HG03095 (cell line): ENCODE results near the gene RGS3.

Experiments
- ATAC-seq: cut with Tn5 transposase; IDR thresholded peaks from one replicate; pipeline ENCODE4 v1.9.1; 2021; ENCODE audit warnings: moderate library complexity; ENCODE audit not compliant: unreplicated experiment

Gene RGS3

DNA sequence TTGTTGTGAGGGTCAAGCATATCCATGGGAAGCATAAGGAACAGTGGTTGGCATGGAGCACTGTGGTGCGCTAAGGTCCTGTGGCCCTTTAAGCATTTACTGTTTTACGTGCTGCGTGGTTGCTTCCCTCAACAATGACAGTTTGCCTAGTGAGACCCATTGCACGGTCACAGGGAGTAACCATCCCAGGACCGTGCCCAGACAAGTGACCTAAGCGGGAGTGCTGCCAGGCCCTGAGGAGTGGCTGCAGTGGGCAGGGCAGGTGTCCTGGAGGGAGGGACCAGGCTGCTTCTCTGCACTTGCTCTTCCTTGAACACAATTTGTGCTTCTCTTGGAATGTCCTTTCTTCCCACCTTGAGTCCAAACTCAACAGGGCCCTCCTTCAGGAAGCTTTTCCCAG lies 64.6 kb downstream of the RGS3 start:
- no peak for ATAC-seq

DNA sequence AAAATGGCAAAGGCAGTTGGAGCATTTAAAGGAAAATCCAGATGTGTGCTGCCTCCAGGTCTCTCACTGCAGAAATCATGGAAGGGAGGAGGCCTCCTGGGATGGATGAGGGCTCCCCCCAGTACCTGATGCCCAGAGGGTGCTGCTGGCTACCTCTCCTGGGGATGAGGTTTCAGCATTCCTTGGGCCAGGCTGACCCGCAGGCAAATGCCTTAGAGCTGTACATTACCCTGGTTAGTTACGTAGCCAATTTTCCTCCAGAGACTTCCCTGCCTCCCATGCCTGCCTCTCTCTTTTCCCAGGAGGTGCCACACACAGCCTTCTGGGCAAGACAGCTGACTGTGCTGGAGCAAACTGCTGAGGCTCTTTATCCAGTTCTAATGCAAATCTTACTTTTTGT lies 65.3 kb downstream of the RGS3 start:
- no peak for ATAC-seq

- no peak for ATAC-seq
These were observed 65.9 kb downstream of the RGS3 start for GRCh38 chr9:113529336-113530009.

- ATAC-seq = no peak
These were observed 66.6 kb downstream of the RGS3 start for GRCh38 chr9:113530022-113530635.

GRCh38 chr9:113530942-113531341 lies 67.4 kb downstream of the RGS3 start:
- ATAC-seq = no peak

GRCh38 chr9:113531919-113532808 lies 68.6 kb downstream of the RGS3 start:
- no peak for ATAC-seq

DNA sequence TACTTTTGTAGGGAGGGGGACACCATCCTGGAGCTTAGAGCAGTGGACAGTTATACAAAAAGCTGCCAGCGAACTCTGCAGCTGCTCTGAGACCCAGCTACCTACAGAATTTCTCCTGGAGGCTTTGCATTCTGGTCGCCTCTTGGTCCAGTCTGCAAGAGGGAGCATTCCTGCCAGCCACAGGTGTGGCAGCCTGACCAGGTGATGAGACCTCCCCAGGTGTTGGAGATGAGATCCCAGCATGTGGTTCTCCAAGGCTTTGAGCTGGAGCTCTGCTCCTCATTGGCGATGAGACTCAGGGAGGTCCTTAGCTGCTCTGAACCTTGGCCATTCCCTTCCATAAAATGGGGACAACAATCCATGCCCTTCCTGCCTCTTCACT lies 69.3 kb downstream of the RGS3 start:
- ATAC-seq = no peak

DNA sequence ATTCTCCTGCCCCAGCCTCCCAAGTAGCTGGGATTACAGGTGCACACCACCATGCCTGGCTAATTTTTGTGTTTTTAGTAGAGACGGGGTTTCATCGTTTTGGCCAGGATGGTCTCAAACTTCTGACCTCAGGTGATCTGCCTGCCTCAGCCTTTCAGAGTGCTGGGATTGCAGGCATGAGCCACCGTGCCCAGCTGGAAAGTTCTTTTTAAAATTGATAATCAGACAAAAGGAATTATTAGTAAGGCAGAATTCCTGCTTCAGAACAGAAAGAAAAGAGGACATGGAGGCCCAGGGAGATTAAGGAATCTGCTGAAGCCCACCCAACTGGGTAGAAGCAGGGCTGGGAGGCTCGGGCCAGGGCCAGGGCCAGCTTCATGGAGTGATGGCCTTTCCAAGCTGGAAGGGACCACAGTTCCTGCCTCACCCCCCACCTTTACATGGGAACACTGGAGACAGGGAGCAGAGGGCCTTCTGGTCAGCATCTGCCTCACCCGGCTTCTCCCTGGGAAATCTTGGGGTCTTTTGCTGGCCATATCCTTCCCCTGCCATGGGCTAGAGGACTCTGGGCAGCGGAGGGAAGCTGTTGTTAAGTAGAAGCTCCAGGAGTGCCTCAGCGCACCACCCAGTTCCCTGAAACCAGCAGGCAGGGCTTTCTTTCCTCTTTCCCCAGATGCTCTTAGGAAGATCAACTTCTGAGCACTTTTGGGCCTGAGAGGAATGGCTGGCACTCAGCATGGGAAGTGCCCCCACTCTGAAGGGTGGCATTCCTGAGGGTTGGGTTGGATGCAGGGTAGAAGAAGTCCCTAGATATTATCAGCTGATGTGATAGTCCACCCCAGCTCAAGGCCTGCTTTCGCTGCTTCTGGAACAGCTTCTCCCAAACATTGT lies 70.1 kb downstream of the RGS3 start:
- ATAC-seq = no peak

GRCh38 chr9:113535756-113536155 lies 72.2 kb downstream of the RGS3 start:
- no peak for ATAC-seq

- ATAC-seq = no peak
These were observed 72.6 kb downstream of the RGS3 start for GRCh38 chr9:113536166-113536482.

- no peak for ATAC-seq
These were observed 73.1 kb downstream of the RGS3 start for GRCh38 chr9:113536483-113537228.

GRCh38 chr9:113537229-113537810 lies 73.8 kb downstream of the RGS3 start:
- no peak for ATAC-seq

DNA sequence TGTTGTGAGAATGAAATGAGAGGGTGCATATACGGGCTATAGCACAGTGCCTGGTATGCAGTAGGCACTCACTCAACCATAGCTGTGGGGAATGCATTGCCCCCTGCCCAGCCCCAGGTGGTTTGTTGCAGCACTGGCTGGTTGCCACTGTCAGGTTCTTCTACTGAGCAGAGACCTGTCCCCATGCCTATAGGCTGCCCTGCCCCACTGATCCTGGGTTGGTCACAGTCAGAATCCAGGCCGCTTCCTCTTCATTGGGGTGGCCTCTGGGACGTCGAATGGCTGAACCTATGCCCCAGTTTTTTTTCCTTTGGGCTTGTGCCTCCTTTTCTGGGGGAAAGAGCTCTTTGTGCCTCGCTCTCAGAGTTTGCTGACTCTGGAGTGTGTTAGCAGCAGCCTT lies 74.6 kb downstream of the RGS3 start:
- ATAC-seq = no peak

DNA sequence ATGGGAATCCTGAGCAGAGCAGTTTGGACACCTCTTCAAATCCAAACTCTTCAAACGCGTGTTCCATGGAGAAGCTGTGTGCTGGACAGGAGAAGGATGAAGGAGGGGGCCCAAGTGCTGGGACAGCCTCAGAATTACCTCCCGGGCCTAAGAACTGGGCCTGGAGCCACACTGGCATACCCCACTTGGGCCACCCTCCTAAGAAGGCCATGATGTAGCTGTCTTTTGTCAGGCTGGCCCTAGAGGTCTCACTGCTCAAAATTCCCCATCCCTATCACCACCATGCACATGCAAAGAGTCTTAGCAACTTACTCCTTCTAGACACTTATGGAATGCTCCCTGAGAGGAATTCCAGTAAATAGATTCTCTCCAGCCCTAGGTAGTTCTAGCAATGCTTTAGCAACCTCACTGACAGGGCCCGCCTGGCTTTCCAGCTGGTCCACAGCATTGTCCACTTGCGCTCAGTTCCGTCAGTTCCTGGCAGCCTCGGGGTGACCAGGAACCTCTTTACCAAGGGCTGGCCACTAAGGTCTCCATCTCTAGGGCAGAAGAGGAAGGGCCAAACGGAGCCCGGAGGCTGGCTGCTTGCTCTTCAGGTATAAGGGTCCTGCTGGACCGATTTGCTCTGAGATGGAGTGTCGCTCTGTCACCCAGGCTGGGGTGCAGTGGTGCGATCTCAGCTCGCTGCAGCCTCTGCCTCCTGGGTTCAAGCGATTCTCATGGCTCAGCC lies 75.3 kb downstream of the RGS3 start:
- ATAC-seq = no peak

- ATAC-seq = no peak
These were observed 76.9 kb downstream of the RGS3 start for GRCh38 chr9:113540466-113540865.

GRCh38 chr9:113541019-113541900 lies 77.7 kb downstream of the RGS3 start:
- ATAC-seq = no peak

GRCh38 chr9:113542006-113542405 lies 78.5 kb downstream of the RGS3 start:
- ATAC-seq = no peak

- ATAC-seq = no peak
These were observed 79.2 kb downstream of the RGS3 start for GRCh38 chr9:113542741-113543140.
